ENCODE measurements around the gene KDM4B.
"Not testable (repeated sequence)": the region's sequence is repeated elsewhere in the genome, so short reads cannot be mapped to it uniquely, and the experiment has no call there.

The KDM4B gene

DNA sequence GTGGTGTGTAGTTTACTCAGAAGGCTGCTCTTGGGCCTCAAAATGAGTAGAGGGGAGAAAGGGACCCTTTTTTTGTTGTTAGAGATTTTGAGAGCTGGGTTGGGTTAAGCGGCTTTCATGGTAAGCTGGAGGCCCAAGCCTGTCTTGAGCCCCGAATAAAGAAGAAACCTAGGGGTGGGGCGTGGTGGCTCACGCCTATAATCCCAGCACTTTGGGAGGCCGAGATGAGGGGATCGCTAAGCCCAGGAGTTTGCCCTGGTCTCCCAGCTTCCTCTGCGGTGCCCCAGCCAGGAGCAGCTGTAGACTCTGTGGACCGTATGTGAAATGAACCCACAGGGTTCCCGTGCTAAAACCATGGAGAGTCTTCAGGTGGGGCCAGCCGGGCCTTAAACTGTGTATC lies 56.1 kb downstream of the KDM4B start:
- H3K4me1 ChIP-seq (ENCODE audit: insufficient read depth, poor library complexity, severe bottlenecking): no peaks in the 10 kb centered on the region
- ATAC-seq (ENCODE audit: low read depth) (no peak), DNase-seq (ENCODE audit: low spot score) (no peak)
- no peak overlapping the region for H3K27ac ChIP-seq (ENCODE audit: poor library complexity, severe bottlenecking)
- no peaks in the 10 kb centered on the region for H3K27me3 ChIP-seq (ENCODE audit: insufficient read depth, poor library complexity, severe bottlenecking)
- H3K9me3 ChIP-seq (ENCODE audit: severe bottlenecking): no peaks in the 10 kb centered on the region
- TF ChIP-seq, protein P1, sequence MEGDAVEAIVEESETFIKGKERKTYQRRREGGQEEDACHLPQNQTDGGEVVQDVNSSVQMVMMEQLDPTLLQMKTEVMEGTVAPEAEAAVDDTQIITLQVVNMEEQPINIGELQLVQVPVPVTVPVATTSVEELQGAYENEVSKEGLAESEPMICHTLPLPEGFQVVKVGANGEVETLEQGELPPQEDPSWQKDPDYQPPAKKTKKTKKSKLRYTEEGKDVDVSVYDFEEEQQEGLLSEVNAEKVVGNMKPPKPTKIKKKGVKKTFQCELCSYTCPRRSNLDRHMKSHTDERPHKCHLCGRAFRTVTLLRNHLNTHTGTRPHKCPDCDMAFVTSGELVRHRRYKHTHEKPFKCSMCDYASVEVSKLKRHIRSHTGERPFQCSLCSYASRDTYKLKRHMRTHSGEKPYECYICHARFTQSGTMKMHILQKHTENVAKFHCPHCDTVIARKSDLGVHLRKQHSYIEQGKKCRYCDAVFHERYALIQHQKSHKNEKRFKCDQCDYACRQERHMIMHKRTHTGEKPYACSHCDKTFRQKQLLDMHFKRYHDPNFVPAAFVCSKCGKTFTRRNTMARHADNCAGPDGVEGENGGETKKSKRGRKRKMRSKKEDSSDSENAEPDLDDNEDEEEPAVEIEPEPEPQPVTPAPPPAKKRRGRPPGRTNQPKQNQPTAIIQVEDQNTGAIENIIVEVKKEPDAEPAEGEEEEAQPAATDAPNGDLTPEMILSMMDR (IDR thresholded peaks at IDR 0.05; ENCODE audit: poor library complexity, severe bottlenecking): no peak
- H3K36me3 ChIP-seq (ENCODE audit: low read depth): no peaks in the 10 kb centered on the region
- H3K4me3 ChIP-seq (ENCODE audit: severe bottlenecking): no peak overlapping the region

DNA sequence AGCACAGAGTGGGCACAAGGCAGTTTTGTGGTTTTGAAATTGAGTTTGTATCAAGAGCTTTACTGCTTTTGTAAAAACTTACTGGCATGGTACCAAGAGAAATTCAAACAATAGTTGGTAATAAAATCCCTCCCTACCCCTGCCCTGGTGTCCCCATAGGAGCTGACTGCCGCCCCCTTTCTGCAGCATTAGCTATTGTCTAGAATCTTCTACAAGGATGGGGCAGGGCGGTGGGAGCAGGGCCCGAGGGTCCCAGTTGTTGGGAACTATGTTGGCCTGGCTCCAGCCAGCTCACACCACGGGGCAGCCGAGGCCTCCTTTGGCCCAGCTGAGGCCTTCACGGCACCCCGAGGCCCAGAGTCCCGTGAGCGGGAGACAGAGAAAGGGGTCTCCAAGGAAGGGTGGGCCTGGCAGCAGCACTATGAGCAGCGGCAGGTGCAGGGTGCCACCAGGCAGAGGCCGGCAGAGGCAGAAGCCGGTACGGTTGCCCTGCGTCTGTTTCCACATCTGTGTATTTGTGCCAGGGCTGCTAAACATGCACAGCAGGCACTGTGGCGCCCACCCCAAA lies 57.9 kb downstream of the KDM4B start:
- H3K27ac ChIP-seq (ENCODE audit: poor library complexity, severe bottlenecking): no peak overlapping the region
- TF ChIP-seq, protein P1 (IDR thresholded peaks at IDR 0.05; ENCODE audit: poor library complexity, severe bottlenecking): no peak
- ATAC-seq (ENCODE audit: low read depth) (no peak), DNase-seq (ENCODE audit: low spot score) (no peak)
- no peaks in the 10 kb centered on the region for H3K9me3 ChIP-seq (ENCODE audit: severe bottlenecking)
- H3K4me1 ChIP-seq (ENCODE audit: insufficient read depth, poor library complexity, severe bottlenecking): no peaks in the 10 kb centered on the region
- H3K4me3 ChIP-seq (ENCODE audit: severe bottlenecking): no peak overlapping the region
- no peaks in the 10 kb centered on the region for H3K27me3 ChIP-seq (ENCODE audit: insufficient read depth, poor library complexity, severe bottlenecking)
- no peaks in the 10 kb centered on the region for H3K36me3 ChIP-seq (ENCODE audit: low read depth)

DNA sequence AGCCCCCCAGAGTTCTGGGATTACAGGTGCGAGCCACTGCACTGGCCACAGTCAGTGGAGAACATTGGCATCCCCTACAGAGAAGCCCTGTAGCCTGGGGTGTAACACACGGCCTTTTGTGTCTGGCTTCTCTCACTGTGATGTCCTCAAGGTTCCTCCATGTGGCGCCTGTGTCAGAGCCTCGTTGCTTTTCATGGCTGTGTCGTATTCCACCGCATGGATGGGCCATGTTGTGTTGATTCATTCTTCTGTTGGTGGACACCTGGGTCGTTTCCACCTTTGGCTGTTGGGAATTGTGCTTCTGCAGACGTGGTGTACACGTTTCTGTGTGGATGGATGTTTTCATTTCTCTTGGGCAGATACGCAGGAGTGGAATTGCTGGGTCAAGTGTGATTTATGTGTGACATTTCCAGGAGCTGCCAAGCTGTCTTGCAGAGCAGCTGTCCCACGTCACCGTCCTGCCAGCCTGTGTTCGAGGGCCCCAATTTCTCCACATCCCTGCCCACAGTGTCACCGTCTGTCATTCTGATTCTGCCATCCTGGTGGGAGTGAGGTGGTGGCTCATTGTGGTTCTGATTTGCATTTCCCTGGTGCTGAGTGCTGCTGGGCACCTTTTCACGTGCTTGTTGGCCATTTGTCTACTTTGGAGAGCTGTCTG lies 59.4 kb downstream of the KDM4B start:
- H3K36me3 ChIP-seq (ENCODE audit: low read depth): peaks cover 5% of the 10 kb centered on the region
- no peak overlapping the region for H3K4me3 ChIP-seq (ENCODE audit: severe bottlenecking)
- no peaks in the 10 kb centered on the region for H3K4me1 ChIP-seq (ENCODE audit: insufficient read depth, poor library complexity, severe bottlenecking)
- DNase-seq (ENCODE audit: low spot score) (no peak), ATAC-seq (ENCODE audit: low read depth) (no peak)
- TF ChIP-seq, protein P1 (IDR thresholded peaks at IDR 0.05; ENCODE audit: poor library complexity, severe bottlenecking): no peak
- no peaks in the 10 kb centered on the region for H3K27me3 ChIP-seq (ENCODE audit: insufficient read depth, poor library complexity, severe bottlenecking)
- no peaks in the 10 kb centered on the region for H3K9me3 ChIP-seq (ENCODE audit: severe bottlenecking)
- H3K27ac ChIP-seq (ENCODE audit: poor library complexity, severe bottlenecking): no peak overlapping the region

DNA sequence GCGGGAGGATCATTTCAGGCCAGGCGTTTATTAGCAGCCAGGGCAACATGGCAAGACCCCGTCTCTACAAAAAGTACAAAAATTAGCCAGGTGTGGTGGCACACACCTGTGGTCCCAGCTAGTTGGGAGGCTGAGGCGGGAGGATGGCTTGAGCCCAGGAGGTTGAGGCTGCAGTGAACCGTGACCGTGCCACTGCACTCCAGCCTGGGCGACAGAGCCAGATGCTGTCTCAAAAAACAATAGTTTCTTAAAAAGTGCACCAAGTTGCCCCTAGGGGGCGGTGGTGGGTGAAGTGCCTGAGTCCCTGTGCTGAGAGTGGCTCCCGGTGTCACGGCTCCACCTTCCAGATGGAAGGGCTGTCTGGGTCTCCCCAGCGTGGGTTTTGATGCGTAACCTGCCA lies 60.7 kb downstream of the KDM4B start:
- not testable (repeated sequence) for H3K27me3 ChIP-seq (ENCODE audit: insufficient read depth, poor library complexity, severe bottlenecking); DNase-seq (ENCODE audit: low spot score); ATAC-seq (ENCODE audit: low read depth); H3K4me3 ChIP-seq (ENCODE audit: severe bottlenecking); H3K4me1 ChIP-seq (ENCODE audit: insufficient read depth, poor library complexity, severe bottlenecking); H3K9me3 ChIP-seq (ENCODE audit: severe bottlenecking); H3K27ac ChIP-seq (ENCODE audit: poor library complexity, severe bottlenecking); H3K36me3 ChIP-seq (ENCODE audit: low read depth)
- TF ChIP-seq, protein P1 (IDR thresholded peaks at IDR 0.05; ENCODE audit: poor library complexity, severe bottlenecking): peak; percentile 41

DNA sequence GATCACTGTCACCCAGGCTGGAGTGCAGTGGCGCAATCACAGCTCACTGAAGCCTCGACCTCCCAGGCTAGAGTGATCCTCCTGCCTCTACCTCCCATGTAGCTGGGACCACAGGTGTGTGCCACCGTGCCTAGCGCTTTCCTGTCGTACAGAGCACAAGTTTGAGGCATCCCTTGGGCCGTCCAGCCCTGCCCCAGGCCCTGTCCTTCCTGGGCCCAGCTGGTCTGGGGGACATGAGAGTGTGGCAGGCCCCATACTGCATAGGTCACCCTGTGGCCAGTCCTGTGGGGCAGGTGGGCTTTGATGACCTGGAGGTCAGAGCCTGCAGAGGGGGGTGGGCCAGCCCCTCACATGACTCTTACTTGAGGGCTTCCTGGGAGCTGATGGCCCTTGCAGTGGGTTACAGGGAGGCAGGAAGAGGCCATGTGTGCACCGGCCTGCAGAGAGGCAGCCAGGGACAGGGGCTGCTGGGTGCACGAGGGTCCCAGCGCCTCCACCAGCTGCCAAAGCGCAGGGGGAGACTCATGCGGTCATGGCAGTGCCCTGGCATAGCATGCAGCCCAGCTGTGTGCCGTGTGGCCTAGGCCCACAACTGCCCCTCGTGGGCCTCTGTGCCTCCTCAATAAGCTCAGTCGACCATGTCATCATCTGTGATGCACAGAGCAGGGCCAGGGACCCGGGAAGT lies 61.4 kb downstream of the KDM4B start:
- H3K27ac ChIP-seq (ENCODE audit: poor library complexity, severe bottlenecking): no peak overlapping the region
- TF ChIP-seq, protein P1 (IDR thresholded peaks at IDR 0.05; ENCODE audit: poor library complexity, severe bottlenecking): no peak
- no peaks in the 10 kb centered on the region for H3K4me1 ChIP-seq (ENCODE audit: insufficient read depth, poor library complexity, severe bottlenecking)
- DNase-seq (ENCODE audit: low spot score) (no peak), ATAC-seq (ENCODE audit: low read depth) (no peak)
- no peak overlapping the region for H3K4me3 ChIP-seq (ENCODE audit: severe bottlenecking)
- peaks cover 10% of the 10 kb centered on the region for H3K36me3 ChIP-seq (ENCODE audit: low read depth)
- H3K9me3 ChIP-seq (ENCODE audit: severe bottlenecking): no peaks in the 10 kb centered on the region
- no peaks in the 10 kb centered on the region for H3K27me3 ChIP-seq (ENCODE audit: insufficient read depth, poor library complexity, severe bottlenecking)
